Adrenal gland (tissue), 12 donors: ENCODE results near the gene P3H3. TPM values are rescaled to one million over a fixed set of nuclear protein-coding genes. Genes with fewer than 3 reads are reported as not detected.

Source experiments
- DNase-seq, 7 donors: peaks; one replicate each; pipeline ENCODE4 v3.0.0-alpha.2; 2019 to 2020
- H3K27ac ChIP-seq, 5 donors: fragments of 200-600 bp; sonication (generic) in 4 of 5; 1 replicate in 3 of 5; 2 replicates in 2 of 5; pipeline versions ENCODE4 v1.5.1 to v1.8.0; 2016 to 2020; ENCODE audit warnings: mild to moderate bottlenecking in 1 of 5
- H3K27me3 ChIP-seq: fragments of 200-600 bp; 2 replicates; pipeline ENCODE4 v1.8.0; 2021
- H3K36me3 ChIP-seq, 2 donors: fragments of 200-600 bp; replicated peaks in 1 of 2; 1 replicate in 1 of 2; 2 replicates in 1 of 2; pipeline versions ENCODE4 v1.5.1 to v1.8.0; 2018 to 2022
- H3K4me1 ChIP-seq, 2 donors: fragments of 200-600 bp; replicated peaks in 1 of 2; 1 replicate in 1 of 2; 2 replicates in 1 of 2; pipeline versions ENCODE4 v1.5.1 to v1.8.0; 2018 to 2021
- H3K4me3 ChIP-seq, 4 donors: fragments of 200-600 bp; sonication (generic) in 3 of 4; one replicate each; pipeline ENCODE4 v1.5.1; 2016 to 2018
- H3K9me3 ChIP-seq, 3 donors: fragments of 200-600 bp; sonication (generic) in 1 of 3; replicated peaks in 1 of 3; 1 replicate in 2 of 3; 2 replicates in 1 of 3; pipeline versions ENCODE4 v1.5.1 to v1.8.0; 2016 to 2021
- CTCF ChIP-seq, 6 experiments: fragments of 450-650 bp in 4 of 6; fragments of 200-600 bp in 2 of 6; sonication (generic) in 1 of 6; IDR thresholded peaks; 1 replicate in 5 of 6; 2 replicates in 1 of 6; pipeline versions ENCODE4 v1.5.1 to v1.8.0; 2016 to 2021; ENCODE audit warnings: antibody characterized with exemption in 6 of 6, mild to moderate bottlenecking in 2 of 6, moderate library complexity in 1 of 6
- POLR2A ChIP-seq, 2 donors: fragments of 450-650 bp; IDR thresholded peaks; one replicate each; pipeline ENCODE4 v1.6.1; 2017; ENCODE audit warnings: antibody characterized with exemption in 2 of 2, mild to moderate bottlenecking in 2 of 2, moderate library complexity in 1 of 2
- WGBS, 4 donors: extraction: QIAGEN DNeasy Blood & Tissue Kit in 2 of 4; methylation state at CpG; one replicate each; pipeline versions ENCODE4 v1.1.5 to v1.1.7; 2013 to 2017; 5-methylcytosine and 5-hydroxymethylcytosine counted together
- intact Hi-C, 2 donors: fragments of 100-400 bp; cut with DNase I; formaldehyde crosslinking; loops; one replicate each; pipeline versions ENCODE4 v1.14.1 to v1.15.0; 2022 to 2023
- polyA plus RNA-seq, 3 donors: library from polyadenylated mRNA; stranded (reverse); fragments of 200-250 nt in 2 of 3; fragments of 350-450 nt in 1 of 3; fragmentation: Illumina TruSeq in 1 of 3; extraction: RNeasy Lipid Tissue Mini Kit (QIAGEN cat#74804) in 1 of 3; gene quantifications; one replicate each; pipeline ENCODE4 v1.2.3, GENCODE V29; 2013 to 2014
- total RNA-seq, 9 donors: library from RNA; depleted of rRNA in 4 of 9; stranded (reverse); fragments of >200 nt in 4 of 9; fragments of 120-200 nt in 1 of 9; fragmentation: NEBNext Ultra II Directional in 1 of 9; extraction: Animal tissue kit (Norgen Biotek cat#: 25700) in 1 of 9; gene quantifications; one replicate each; pipeline versions ENCODE4 v1.1.0 to v1.2.4, GENCODE V29; 2013 to 2023
- donor health status: healthy with polysubstance abuse.
- donor health status: Bipolar disorder and iron deficiency.
- donor health status: DM: yes; HTN: yes; CAD: no.
- donor health status: DM: no; HTN: no; CAD: no.
- donor health status: DM: no; HTN: no; CAD: no.
- donor health status: DM: yes; HTN: yes; CAD: no.

Gene P3H3
- total and polyA plus RNA-seq, 12 donors, result 2.6 to 58.1 (median 15.8) TPM

GRCh38 chr12:6807170-6807569, 21.0 kb upstream of the P3H3 start:
- 25 to 67% (median 37%) methylated on average over 1 of the region's 1 CpG for WGBS, 4 donors
- no peak overlapping the region for H3K27ac ChIP-seq
- intact Hi-C loops, result no loop called here
- H3K9me3 ChIP-seq, result no peaks in the 10 kb centered on the region
- no peaks in the 10 kb centered on the region for H3K36me3 ChIP-seq
- H3K4me3 ChIP-seq, result no peak overlapping the region
- no peaks in the 10 kb centered on the region for H3K4me1 ChIP-seq
- DNase-seq, result no peak
- H3K27me3 ChIP-seq, result peaks cover 3% of the 10 kb centered on the region
- TF ChIP-seq CTCF (IDR thresholded peaks at IDR 0.05) (no peak), POLR2A (IDR thresholded peaks at IDR 0.05) (no peak)

DNA sequence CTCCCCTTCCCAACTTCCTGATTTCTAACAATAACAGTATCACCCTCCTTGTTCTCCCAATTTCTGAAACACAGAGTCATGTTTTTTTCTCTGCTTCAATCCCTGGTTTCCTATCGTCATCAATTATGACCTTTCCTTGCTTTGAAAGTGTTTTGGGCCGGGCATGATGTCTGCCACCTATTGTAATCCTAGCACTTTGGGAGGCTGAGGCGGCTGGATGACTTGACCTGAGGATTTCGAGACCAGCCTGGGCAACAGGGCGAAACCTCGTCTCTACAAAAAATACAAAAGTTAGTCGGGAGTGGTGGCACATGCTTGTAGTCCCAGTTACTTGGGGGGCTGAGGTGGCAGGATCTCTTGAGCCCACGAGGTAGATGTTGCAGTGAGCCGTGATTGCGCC, 19.2 kb upstream of the P3H3 start:
- intact Hi-C loops, result no loop called here
- DNase-seq, result no peak
- H3K4me1 ChIP-seq, result no peaks in the 10 kb centered on the region
- no peak overlapping the region for H3K4me3 ChIP-seq
- H3K27ac ChIP-seq, result no peak overlapping the region
- peaks cover 13% of the 10 kb centered on the region for H3K27me3 ChIP-seq
- no peaks in the 10 kb centered on the region for H3K36me3 ChIP-seq
- WGBS, 4 donors, result 73 to 82% (median 76%) methylated on average over 8 to 10 of the region's 10 CpGs
- no peaks in the 10 kb centered on the region for H3K9me3 ChIP-seq
- TF ChIP-seq POLR2A (IDR thresholded peaks at IDR 0.05), result no peak
- TF ChIP-seq CTCF (IDR thresholded peaks at IDR 0.05), result no peak

DNA sequence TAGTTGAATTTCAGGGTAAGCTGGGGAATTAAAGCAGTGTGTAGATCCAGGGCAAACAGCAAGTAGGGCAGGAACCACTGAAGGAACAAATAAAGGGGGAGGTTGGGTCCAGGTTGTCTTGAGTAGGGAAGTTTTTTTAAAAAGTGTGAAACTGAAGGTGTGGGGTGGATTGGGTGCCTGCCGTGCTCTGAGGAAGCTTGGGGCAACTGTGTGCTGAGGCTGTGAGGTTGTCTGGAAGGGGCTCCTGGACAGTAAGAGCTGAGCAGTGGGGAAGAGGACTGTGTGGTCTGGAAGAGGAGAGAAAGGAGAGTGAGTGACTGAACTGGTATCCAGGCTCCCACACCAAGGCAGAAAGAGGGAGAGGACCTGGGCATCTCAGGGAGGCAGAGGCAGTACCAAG, 17.4 kb upstream of the P3H3 start:
- Histone ChIP-seq H3K36me3 (no peaks in the 10 kb centered on the region), H3K4me1 (no peaks in the 10 kb centered on the region), H3K27me3 (peaks cover 17% of the 10 kb centered on the region), H3K9me3 (no peaks in the 10 kb centered on the region), H3K27ac (no peak overlapping the region), H3K4me3 (no peak overlapping the region)
- 78 to 88% (median 83%) methylated on average over 1 of the region's 1 CpG for WGBS, 4 donors
- DNase-seq, result no peak
- intact Hi-C loops, result no loop called here
- no peak for TF ChIP-seq POLR2A (IDR thresholded peaks at IDR 0.05)
- no peak for TF ChIP-seq CTCF (IDR thresholded peaks at IDR 0.05)

DNA sequence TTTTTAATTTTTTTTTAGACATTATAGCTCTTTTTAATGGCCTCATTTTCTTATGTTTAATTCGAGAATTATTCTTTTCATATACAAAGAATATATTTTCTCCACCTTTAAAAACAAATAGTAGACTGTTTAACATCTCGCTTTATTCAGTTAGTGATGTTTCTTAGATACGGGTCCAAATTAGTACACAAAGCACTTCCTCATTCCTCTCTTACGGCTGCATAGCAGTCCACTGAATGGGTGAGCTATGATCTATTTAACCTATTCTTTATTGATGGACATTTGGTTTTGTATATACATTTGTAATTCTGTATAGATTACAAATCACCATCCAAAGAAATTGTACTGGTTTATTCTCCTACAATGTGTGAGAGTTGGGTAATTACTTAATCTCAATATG, 14.8 kb upstream of the P3H3 start:
- WGBS, 4 donors, result 56 to 67% (median 65%) methylated on average over 4 of the region's 4 CpGs

More for the DNA sequence above, 14.8 kb upstream of the P3H3 start:
- H3K27me3 ChIP-seq, result peaks cover 17% of the 10 kb centered on the region
- H3K4me1 ChIP-seq, result no peaks in the 10 kb centered on the region
- H3K4me3 ChIP-seq, result no peak overlapping the region
- TF ChIP-seq CTCF (IDR thresholded peaks at IDR 0.05) (no peak), POLR2A (IDR thresholded peaks at IDR 0.05) (no peak)
- DNase-seq, result no peak
- H3K36me3 ChIP-seq, result no peaks in the 10 kb centered on the region
- no peaks in the 10 kb centered on the region for H3K9me3 ChIP-seq
- intact Hi-C loops, result no loop called here
- no peak overlapping the region for H3K27ac ChIP-seq
